Measurements from ENCODE around the gene SLC6A11.

GRCh38 chr3:10984371-10984896, 168.4 kb downstream of the SLC6A11 start:
- TF ChIP-seq ARNTL (CRISPR knock-in tag; IDR thresholded peaks at IDR 0.05; ENCODE audit: borderline replicate concordance, low read depth) = no peak
- TF ChIP-seq CSDC2 (CRISPR knock-in tag; IDR thresholded peaks at IDR 0.05) = no peak
- no peak for TF ChIP-seq PATZ1 (CRISPR knock-in tag; IDR thresholded peaks at IDR 0.05; ENCODE audit: borderline replicate concordance)
- no peak for TF ChIP-seq TCF4 (CRISPR knock-in tag; IDR thresholded peaks at IDR 0.05; ENCODE audit: borderline replicate concordance)
- TF ChIP-seq ZC3H10 (CRISPR knock-in tag; IDR thresholded peaks at IDR 0.05) = no peak
- TF ChIP-seq ESRRG (CRISPR knock-in tag; IDR thresholded peaks at IDR 0.05) = no peak
- no peak for TF ChIP-seq RARB (CRISPR knock-in tag; IDR thresholded peaks at IDR 0.05)
- TF ChIP-seq POU6F1 (CRISPR knock-in tag; IDR thresholded peaks at IDR 0.05; ENCODE audit: borderline replicate concordance, low read depth) = no peak
- TF ChIP-seq ZFP3 (CRISPR knock-in tag; IDR thresholded peaks at IDR 0.05) = no peak
- TF ChIP-seq GLIS3 (CRISPR knock-in tag; IDR thresholded peaks at IDR 0.05) = no peak
- TF ChIP-seq CREB5 (CRISPR knock-in tag; IDR thresholded peaks at IDR 0.05; ENCODE audit: low read depth) = no peak
- TF ChIP-seq PPARA (CRISPR knock-in tag; IDR thresholded peaks at IDR 0.05; ENCODE audit: borderline replicate concordance) = no peak

Measured in SK-N-SH treated with all-trans-retinoic acid at 6 μM for 48 hours (cell line).